ENCODE results near the gene FAM161B. TPM values are rescaled to one million over a fixed set of nuclear protein-coding genes. Genes with fewer than 3 reads are reported as not detected.

The FAM161B gene
- total and polyA plus RNA-seq, 2 donors from 2014 or later: 3.2 to 8.2 TPM

DNA sequence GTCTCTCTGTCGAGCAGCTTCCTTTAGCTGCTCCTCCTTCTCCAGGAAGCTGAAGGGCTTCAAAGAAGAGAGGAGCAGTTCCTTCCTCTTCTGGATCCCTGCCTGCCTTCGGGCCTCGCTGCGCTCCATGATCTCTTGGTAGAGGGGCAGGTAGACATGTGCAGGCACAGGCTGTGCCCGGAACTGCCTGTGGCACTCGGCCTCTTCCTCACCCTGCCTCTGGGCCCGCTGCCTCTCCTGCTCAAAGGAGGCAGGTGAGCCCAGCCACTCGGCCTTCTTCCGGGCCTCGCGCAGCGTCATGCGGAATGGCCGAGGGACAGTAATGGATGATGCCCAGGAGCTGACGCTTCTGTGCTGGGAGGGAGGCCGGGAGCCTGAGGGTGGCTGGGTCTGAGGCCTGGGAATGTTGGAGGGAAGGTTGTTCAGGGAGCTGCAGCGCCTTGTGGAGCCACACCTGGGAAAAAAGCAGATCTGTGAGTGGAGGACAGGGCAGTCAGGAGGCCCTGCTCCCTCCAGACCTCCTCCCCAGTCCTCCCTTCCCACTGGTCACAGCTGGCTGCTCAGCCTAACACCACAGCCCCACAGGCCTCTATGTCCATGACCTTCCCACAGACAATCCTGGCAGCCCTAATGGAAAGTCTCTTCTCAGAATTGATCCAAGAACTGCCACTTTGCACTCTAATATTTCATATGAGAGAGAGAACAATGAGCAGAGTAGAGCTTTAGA lies 5.3 kb downstream of the FAM161B start:
- H3K27ac ChIP-seq (ENCODE audit: low read depth in 2 of 2, low read length in 2 of 2): no peak overlapping the region
- H3K4me1 ChIP-seq (ENCODE audit: control insufficient read depth in 2 of 3, insufficient read depth in 2 of 3, low read depth in 1 of 3, low read length in 3 of 3): no peaks in the 10 kb centered on the region

DNA sequence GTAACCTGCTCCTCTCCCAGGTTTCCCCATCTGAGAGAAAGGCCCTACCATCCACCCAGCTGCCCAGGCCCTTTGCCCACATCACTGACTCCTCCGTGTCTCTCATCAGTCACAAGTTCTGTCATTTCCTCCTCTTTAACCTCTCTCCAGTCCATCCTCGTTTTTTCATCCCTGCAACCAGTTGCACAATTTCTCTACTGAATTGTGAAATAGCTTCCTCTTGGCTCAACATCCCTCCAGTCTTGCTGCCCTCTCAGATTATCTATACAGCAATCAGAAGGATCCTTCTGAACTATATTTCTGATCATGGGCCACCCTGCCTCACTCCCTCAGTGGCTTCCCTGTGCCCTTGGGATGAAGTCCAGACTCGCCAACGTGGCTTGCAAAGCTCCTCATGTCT lies 6.8 kb downstream of the FAM161B start:
- Histone ChIP-seq H3K9me3 (ENCODE audit: control insufficient read depth in 2 of 3, insufficient read depth in 1 of 3, low read length in 3 of 3) (no peaks in the 10 kb centered on the region), H3K27ac (ENCODE audit: low read depth in 2 of 2, low read length in 2 of 2) (no peak overlapping the region), H3K4me1 (ENCODE audit: control insufficient read depth in 2 of 3, insufficient read depth in 2 of 3, low read depth in 1 of 3, low read length in 3 of 3) (no peaks in the 10 kb centered on the region), H3K36me3 (ENCODE audit: control insufficient read depth in 2 of 3, insufficient read depth in 3 of 3, low read length in 3 of 3) (peaks cover 0 to 28% (median 13%) of the 10 kb centered on the region in 3 donors), H3K27me3 (ENCODE audit: control insufficient read depth, insufficient read depth, low read length) (no peaks in the 10 kb centered on the region), H3K4me3 (ENCODE audit: low read length in 3 of 3) (no peak overlapping the region), H3K9ac (ENCODE audit: low read length in 3 of 3) (no peak overlapping the region)
- DNase-seq: no peak
- intact Hi-C loops (cut with DNase I): no loop called here
- FAIRE-seq: no peak
- TF ChIP-seq, protein P1, sequence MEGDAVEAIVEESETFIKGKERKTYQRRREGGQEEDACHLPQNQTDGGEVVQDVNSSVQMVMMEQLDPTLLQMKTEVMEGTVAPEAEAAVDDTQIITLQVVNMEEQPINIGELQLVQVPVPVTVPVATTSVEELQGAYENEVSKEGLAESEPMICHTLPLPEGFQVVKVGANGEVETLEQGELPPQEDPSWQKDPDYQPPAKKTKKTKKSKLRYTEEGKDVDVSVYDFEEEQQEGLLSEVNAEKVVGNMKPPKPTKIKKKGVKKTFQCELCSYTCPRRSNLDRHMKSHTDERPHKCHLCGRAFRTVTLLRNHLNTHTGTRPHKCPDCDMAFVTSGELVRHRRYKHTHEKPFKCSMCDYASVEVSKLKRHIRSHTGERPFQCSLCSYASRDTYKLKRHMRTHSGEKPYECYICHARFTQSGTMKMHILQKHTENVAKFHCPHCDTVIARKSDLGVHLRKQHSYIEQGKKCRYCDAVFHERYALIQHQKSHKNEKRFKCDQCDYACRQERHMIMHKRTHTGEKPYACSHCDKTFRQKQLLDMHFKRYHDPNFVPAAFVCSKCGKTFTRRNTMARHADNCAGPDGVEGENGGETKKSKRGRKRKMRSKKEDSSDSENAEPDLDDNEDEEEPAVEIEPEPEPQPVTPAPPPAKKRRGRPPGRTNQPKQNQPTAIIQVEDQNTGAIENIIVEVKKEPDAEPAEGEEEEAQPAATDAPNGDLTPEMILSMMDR (IDR thresholded peaks at IDR 0.05; ENCODE audit: borderline replicate concordance, extremely low read depth, insufficient read depth): no peak

More for the DNA sequence above, 5.3 kb downstream of the FAM161B start:
- peak in 1 of 5 donors; percentile 61 for DNase-seq
- Histone ChIP-seq H3K9ac (ENCODE audit: low read length in 3 of 3) (no peak overlapping the region), H3K4me3 (ENCODE audit: low read length in 3 of 3) (no peak overlapping the region), H3K36me3 (ENCODE audit: control insufficient read depth in 2 of 3, insufficient read depth in 3 of 3, low read length in 3 of 3) (peaks cover 0 to 28% (median 10%) of the 10 kb centered on the region in 3 donors), H3K27me3 (ENCODE audit: control insufficient read depth, insufficient read depth, low read length) (no peaks in the 10 kb centered on the region), H3K9me3 (ENCODE audit: control insufficient read depth in 2 of 3, insufficient read depth in 1 of 3, low read length in 3 of 3) (no peaks in the 10 kb centered on the region)
- no peak for FAIRE-seq
- TF ChIP-seq, protein P1 (IDR thresholded peaks at IDR 0.05; ENCODE audit: borderline replicate concordance, extremely low read depth, insufficient read depth): no peak
- intact Hi-C loops (cut with DNase I): no loop called here

DNA sequence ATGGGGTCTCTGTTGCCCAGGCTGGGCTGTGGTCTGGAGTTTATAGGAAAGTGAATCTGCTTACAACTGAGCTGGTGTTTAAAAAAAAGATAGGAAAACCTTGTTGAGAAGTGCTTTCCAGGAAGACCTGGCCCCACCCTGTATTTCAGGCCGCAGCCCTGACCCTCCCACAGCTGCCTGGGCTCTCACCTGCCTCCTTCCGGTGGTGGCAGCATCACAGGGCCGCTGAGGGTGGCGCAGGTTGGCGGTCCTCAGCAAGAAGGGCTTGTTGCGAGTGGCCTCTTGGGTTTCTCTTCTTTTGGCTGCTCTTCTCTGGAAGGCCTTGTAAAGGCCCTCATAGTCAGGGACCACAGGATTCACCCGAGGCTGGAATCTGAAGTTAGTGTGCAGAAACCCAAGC lies 7.7 kb downstream of the FAM161B start:
- Histone ChIP-seq H3K27ac (ENCODE audit: low read depth in 2 of 2, low read length in 2 of 2) (no peak overlapping the region), H3K36me3 (ENCODE audit: control insufficient read depth in 2 of 3, insufficient read depth in 3 of 3, low read length in 3 of 3) (peaks cover 0 to 36% (median 13%) of the 10 kb centered on the region in 3 donors), H3K4me1 (ENCODE audit: control insufficient read depth in 2 of 3, insufficient read depth in 2 of 3, low read depth in 1 of 3, low read length in 3 of 3) (no peaks in the 10 kb centered on the region), H3K9ac (ENCODE audit: low read length in 3 of 3) (no peak overlapping the region), H3K4me3 (ENCODE audit: low read length in 3 of 3) (no peak overlapping the region), H3K9me3 (ENCODE audit: control insufficient read depth in 2 of 3, insufficient read depth in 1 of 3, low read length in 3 of 3) (no peaks in the 10 kb centered on the region), H3K27me3 (ENCODE audit: control insufficient read depth, insufficient read depth, low read length) (no peaks in the 10 kb centered on the region)
- intact Hi-C loops (cut with DNase I): no loop called here
- TF ChIP-seq, protein P1 (IDR thresholded peaks at IDR 0.05; ENCODE audit: borderline replicate concordance, extremely low read depth, insufficient read depth): no peak
- FAIRE-seq (no peak), DNase-seq (no peak)
